ENCODE data around the gene GRM7.

GRCh38 chr3:6857510-6857909 lies 3.4 kb upstream of the GRM7 start:
- TF ChIP-seq CTCF (IDR thresholded peaks at IDR 0.05; ENCODE audit: low read depth, low read length) (no peak), EZH2phosphoT487 (IDR thresholded peaks at IDR 0.05; ENCODE audit: low read depth) (no peak)
